ENCODE data around the gene HIGD1A.

Gene HIGD1A

DNA sequence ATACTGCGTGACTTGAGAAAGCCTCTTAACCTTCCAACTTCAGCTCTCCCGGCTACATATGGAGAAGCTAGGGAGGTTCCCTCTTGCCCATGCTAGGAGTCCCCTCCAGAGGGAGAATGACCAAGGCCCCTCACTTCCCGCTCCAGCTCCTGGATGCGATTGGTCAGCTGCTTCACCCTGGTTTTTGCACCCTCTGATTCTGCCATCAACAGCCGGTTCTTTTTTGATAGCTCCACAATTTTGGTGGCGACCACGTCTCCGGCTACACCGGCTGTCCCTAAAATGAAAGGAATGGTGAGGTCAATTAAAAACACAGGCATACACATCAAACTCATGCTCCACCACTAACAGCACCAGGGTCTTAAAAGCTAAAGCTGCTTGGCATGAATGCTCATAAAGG is 51.8 kb downstream of the HIGD1A start:
- no peak for DNase-seq

DNA sequence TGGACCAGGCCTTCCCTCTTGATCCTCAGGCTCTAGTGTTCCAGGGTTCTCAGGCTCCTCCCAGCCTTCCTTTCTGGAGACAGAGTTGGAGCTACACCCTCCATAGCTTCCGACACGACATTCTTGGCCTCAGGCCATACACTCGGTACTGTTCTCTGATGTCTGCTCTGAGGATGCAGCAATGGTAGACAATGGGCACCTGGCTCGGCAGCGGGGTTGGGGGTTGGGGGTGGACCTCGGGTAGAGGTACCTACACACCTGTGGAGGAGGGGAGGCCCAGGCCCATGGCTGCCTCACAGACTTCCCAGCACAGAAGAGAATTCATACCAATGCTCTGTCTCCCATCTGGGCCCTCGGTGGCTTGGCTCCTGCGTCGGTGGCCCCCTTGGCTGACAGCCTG is 52.7 kb downstream of the HIGD1A start:
- DNase-seq = no peak

DNA sequence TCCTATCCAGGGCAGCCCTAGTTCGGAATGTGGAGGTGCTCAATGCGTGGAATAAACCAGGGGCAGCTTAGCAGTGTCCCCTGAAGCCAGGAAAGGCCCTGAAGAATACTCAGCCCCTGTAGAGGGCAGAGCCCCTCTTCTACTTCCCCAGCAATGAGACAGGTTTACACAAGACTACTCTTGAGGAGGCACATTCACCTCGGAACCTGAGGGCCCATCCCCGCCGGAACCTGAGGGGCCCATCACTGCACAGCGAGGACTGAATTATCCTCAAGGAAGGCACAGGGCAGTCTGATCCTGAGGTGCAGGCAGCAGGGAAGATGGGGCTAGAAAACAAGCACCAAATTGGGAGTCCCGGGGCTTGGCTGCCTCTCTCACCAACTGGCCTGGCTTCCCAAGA is 53.5 kb downstream of the HIGD1A start:
- DNase-seq = no peak

DNA sequence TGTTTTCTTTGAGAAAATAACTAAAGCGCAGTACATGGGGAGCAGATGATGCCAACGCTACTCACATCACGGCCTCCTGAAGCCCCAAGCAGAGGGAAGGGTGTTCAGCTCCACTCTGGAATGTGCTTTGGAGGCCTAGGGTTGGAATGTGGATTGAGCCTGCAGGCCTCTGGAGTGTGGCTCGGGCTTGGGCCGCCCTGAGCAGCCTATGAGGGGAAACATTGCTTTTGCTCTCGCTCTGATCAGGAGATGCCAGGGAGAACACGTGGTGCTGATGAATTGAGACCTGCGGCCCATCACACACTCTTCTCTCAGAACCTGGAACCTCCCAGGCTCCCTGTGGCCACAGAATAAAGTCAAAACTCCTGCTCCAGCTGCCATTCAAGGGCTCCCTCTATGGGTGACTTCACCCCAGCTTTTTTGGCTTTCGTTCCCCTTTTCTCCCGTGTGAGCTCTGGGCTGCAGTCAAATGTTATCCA is 54.5 kb downstream of the HIGD1A start:
- DNase-seq = no peak

DNA sequence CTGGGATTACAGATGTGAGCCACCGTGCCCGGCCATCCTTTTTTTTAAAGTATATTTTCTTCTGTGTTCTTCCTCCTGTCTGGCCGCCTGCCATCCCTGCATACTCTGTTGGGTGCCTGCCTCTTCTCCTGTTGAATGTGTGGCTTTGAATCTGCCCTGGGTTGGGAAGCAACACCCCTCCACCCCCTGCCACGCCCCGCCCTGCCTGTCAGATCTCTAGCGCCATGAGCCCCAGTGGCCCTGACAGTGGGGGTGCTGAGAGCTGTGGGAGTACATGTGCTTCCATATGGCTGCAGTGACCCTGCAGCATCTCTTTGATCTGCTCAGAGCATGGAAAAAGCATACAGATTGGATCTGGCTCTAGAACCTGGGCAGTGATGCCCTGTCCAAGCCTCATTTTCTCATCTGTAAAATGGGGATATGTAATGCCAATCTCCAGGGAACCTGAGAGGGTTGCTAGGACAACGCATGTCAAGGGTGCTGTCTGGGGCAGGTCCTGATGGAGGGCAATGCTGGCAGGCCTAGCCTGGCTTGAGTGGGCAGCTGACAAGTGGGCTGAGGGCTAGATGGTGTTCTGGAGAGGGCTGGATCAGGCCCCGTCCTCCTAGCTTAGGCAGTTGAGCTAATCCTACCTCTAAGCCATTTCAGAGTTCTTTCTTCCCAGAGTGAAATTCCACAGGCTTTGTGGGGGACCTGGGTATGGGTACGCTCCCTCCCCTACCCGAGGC is 55.1 kb downstream of the HIGD1A start:
- DNase-seq = no peak

DNA sequence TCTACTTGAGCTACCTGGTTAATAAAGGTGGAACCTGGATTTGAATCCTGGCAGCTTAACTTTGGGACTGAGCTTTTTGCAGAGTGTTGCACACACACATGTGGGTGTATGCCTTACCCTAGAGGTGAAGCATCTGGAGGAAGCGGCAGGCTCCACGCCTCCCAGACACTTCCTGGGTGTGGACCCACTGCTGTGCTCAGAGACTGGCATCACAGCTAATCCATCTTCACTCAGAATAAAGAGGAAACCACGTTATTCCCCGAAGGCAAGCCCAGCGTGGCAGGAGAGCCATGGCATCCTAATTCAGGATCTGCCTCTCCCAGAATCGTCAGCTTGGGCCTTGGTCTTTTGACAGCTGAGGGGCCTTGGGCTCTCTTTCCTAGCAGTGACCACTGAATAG is 56.7 kb downstream of the HIGD1A start:
- DNase-seq = no peak

DNA sequence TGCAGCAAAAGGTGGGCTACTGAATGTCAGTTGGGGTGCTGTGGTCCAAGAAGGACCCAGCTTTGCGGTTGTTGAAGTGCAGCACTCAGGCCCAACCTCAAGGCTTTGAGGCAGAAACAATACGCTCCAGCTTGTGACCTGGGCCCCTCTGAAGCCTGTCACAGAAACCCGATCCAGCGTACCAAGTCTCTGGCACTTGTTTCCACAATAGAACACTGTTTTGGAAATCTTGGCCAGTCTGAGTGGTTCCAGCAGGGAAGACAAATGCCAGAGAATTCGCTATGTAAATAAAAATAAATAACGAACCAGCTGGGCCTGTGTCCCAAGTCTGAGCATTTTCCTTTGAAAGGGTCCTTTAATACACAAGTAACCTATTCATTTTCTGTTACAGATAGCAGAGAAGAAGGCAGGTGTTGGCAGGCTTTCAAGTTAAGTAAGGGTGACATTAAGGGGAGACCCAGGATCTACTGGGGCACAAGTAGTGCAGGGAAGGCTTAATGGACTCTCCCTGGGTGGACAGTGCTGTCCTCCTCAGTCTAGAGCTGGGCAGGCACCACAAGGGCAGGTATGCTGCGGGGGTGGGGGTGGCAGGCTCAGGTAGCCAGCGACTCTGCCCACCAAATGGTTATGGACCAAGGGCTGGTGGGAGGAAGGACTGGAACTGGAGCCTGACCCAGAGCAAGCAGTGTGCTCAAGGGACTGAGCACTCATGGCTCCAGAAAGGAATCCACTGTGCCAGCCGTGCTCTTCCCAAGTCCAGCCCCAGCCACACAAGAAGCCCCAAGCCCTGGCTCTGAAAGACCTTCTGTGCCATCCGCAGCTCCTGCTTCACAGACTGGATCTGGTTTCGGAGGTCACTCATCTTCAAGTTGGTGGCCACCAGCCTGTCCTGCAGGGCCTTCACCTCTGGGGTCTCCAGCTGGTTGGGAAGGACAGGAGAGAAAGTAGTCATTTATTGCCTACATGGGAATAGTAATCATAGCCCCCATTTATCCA is 57.5 kb downstream of the HIGD1A start:
- DNase-seq = no peak

DNA sequence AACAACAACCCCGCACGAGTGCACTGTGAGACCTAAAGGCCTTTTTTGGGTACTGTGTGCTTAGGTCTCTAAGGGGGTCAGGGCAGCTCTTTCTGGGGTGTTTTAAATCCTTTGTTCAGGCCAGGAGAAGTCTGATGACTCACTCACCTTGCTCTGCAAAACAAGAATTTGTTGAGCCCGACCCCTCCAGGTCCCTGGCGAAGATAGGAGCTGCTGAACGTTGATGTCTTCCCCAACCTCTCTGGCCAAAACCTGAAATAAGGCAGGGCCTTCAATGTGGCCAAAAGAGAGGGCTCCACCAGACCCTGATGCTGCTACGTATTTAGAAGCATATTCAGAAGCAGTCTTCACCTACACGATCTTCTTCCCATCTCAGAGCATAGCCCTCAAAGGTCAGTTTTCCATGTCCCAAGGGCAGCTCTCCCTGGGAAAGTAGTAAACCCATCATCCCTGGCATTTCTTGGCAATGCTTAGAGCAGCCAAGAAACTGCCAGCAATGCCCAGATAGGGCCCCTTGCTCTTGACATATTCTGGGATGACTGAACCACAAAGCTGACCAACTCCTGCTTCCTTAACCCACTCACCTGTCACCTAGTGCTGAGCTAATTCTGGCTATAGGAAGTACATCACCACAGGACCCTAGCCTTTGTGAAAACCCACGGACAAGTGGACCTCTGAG is 58.4 kb downstream of the HIGD1A start:
- DNase-seq = no peak

DNA sequence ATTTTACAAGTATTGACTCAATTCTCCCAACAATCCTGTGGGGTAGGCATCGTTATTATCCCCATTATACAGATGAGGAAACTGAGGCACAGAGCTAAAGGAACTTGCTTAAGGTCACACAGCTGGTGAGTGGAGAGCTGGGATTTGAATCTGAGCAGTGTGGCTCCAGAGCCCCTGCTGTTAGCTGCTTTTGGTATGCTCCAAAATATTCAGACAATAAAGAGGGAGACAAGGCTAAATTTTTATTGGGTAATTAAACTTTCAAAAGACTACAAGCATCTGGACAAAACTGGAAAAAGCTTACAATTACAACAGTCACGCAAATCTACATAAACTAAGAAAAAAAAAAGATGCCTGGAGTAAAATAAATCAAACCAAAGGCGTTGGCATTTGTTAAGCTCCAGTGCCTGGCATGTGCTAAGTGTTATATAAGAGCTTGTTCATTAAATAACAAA is 59.0 kb downstream of the HIGD1A start:
- no peak for DNase-seq

DNA sequence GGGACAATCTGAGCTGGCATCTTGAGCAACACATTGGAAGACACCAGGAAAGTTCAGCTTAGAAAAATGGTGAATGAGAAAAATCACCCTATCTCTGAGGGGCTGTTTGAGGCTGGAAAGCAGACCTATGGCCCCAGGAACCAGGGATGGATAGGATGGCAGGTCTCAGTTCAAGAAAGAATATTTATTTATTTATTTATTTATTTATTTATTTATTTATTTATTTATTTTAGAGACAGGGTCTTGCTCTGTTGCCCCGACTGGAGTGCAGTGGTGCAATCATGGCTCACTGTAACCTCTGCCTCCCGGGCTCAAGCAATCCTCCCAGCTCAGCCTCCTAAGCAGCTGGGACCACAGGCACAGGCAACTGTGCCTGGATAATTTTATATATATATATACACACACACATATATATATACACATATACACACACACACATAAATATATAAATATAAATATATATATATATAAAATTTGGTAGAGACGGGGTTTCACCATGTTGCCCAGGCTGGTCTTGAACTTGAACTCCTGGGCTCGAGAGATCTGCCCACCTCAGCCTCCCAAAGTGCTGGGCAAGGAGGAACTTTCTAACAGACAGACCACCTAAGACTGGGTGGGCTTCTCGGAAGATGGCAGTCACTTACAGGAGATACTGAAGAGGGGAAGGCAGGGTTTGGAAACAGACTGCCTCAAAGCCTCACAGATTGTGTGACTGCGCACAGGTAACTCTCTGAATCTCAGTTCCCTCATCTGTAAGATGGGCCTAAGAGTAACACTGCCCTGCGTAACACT is 60.9 kb downstream of the HIGD1A start:
- no peak for DNase-seq

DNA sequence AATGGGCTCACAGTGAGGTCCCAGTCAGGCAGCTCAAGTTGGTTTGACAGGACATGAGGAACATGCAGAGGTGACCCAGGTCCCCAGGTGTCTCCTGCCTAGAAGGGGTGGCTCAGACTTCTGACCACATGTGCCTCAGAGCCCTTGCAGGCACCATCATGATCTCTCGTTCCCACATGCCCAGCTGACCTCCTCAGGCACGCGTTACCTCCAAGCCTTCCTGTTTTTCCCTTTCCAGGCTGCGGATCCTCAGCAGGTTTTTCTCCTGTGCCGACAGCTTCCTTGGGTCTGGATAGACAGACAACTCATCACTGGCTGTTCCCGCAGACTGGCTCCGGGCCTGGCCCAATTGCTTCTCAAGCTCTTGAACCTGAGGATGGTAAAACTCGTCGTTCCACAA is 61.6 kb downstream of the HIGD1A start:
- DNase-seq = no peak

DNA sequence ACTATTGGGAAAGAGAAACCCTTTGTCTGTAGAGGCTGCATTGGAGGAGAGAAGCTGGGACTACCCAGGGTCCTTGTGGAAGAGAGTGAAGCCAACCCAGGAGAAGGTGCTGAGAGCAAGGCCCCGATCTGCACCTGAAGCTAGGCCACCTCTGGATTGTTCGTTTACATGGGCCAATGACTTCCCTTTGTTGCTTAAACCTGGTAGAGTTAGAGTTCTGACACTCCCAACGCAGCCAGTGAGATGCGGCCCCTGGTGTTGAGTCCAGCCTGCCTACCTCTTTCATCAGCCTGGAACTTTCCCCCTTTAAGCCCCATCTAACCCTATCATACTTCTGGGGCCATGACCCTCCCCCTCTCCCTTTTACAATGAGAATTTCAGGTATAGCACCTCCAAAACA is 62.0 kb downstream of the HIGD1A start:
- DNase-seq = no peak

DNA sequence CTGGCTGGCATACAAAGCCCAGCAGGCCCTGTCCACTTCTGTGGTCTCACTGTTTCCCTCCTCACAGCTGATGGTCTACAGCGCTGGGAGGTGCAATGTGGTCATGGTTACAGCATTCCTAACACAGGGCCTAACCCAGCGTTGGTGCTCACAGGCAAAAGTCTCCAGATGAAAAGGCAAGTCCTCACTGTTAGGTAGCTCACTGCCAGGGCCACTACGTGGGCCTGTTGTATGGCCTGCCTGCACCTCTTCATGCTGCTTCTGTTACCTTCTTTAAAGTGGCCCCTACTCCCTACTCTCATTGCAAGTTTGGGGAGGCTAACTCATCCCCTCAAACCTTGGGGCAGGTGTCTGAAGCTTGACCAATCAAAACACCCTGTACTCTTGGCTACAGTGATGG is 62.5 kb downstream of the HIGD1A start:
- no peak for DNase-seq

DNA sequence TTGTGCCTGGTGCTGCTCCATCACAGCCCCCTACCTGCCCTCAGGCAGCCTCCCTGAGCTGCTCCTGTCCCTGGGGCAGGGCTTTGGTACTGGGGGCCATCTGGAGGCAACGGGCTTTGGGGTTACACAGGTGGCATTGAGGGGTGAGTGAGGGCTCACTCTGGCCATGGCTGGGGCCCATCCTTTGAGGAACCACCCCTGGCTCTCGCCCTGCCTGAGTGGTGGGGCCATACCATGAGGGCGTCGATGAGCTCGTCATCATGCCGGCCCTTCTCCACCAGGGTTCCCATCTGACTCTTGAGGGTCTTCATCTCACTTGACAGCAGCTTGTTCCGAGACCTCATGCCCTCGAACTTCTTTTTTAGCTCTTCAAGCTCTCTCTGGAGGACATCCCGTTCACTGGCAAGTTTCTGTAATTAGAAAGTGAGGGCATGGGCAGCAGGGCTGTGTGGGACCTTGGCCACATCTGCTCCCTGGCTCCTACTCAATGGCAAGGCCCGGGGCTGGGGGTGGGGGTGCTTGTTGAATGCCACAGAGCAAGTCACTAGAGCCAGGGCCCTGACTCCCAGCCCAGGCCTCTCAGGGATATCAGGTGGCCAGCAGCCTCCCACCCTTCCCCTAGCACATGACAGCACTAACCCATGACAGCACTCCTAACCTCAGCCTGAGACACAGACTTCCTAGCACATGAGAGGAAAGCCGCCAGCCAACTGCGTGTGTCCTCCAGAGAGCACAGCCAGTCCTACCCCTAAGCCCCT is 64.7 kb downstream of the HIGD1A start:
- no peak for DNase-seq

DNA sequence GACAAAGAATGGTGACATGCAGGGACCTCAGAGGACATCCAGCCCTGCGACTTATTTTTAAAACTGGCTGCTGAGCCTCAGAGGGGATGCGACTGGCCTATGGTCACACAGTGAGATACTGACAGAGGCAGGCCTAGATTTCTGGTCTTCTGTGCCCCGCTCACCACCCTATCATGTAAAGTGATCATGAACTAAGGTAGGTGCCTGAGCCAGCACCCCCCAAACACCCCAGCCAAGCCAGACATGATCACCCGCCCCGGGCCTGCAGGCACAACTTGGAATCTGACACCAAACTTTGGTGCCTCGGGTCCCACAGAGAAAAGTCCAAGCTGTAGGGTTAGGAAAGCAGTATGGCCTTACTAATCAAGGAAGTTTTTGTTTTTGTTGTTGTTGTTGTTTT is 67.8 kb downstream of the HIGD1A start:
- no peak for DNase-seq

DNA sequence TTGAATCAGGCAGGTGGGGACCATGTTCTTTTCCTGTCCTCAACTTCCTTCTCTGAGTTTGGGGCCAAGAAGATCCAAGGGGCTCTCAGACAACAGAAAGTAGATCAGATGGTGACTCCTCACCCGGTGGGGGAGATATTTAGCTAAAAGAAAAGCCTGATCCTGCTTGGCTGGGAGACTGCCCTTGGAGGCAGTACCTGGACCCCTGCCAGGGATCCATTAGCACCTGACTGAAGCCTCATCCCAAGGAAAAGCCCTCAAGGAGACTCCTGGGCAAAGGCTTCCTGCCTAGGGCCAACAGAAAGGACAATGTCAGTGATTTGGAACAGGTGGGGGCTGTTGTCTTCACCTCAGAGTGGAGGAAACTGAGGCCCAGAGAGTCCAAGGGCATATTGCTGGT is 68.2 kb downstream of the HIGD1A start:
- no peak for DNase-seq

DNA sequence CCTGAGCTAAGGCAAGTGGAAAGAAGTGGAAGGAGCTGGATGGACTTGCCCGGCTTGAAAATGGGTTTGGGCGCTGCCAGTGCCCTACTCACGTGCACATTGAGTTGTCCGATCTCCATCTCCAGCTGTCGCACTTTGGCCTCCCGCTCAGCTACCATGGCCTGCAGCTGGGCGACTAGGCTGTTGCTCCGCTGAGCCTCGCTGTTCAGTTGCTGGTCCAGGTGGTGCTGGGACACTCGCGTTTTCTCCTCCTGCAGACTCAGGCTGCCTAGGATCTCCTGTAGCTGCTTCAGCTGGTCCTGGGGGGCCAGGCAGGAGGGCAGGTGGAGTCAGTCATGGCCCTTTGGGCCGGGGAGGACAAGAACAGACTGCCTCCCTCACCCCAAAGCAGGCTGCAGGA is 68.7 kb downstream of the HIGD1A start:
- DNase-seq = no peak

DNA sequence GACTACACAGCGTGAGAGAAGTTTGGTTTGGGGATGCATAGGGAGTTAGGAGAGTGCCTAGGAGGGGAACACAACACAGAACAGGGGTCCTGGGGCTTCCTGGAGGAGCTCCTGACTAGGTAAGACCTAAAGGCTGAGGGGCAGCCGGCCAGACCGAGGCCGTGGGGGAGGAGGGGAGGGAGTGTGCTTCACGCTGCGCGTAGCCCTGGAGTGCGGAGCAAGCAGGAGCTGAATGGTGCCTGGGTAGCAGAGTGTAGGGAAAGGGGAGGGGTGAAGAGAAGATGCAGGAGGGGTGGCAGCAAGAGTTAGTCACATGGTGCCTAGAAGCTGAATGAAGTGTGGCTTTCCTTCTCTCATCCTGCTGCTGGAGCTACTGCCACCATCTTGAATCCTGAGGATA is 69.3 kb downstream of the HIGD1A start:
- no peak for DNase-seq

DNA sequence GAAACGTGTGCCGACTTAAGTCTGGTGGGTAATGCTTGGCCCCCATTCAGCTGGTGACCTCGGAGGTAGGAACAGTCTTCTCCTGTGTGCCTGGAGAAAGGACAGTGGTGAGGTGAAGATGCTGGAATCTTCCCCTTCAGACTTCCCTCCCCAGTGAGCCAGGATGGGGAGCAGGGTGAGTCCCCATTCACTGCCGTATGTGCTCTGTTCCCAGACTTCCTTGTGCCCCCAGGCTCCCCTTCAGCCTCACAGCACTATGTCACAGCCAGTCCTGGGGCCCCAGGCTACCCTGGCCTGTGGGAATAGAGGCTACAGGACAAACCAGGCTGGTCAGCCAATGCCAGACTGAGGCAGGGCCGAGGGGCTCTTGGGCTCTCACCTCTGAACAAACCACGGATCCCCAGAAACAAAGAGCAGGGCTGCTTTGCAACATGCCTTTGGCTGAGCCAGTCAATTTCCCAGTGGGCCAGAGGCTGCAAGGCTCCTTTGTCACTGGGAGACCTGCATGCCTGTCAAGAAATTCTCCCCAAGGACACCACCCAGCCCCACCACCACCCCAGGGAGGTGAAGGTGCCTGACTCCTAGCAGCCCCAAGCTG is 69.9 kb downstream of the HIGD1A start:
- no peak for DNase-seq

DNA sequence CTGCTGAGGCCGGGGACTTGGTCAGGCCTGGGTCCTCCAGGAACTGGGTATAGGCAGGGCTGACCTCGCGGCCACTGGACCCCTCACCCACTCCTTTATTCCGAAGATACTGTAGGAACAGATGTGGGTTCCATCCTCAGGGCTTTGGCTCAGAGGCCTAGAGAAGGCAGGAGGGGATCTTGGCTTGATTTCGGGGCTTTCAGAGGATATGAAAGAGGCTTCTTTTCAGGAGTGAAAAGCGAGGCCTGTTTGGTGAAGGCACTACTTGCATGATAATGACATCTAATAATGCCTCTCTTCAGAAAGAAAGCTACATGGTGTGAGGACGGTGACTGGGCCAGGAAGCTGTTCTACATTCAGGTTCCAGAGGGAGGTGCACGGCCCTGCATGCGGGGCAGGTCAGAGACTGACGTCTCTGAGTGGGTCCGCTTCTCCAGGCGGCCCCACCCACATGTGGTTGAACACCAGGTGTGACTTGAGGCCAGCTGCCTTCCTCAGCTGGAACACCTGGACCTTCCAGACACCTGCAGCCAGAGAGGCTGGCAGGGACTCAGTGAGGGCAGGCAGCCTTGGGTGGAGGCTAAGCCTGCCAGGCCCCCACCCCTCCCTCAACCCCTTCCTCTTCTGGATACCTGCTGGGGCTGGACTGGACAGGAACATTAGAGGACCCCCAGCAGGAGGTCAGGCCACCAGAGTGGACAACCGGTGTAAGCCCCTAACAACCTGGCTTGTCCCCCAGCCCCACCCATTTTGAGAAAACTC is 70.6 kb downstream of the HIGD1A start:
- DNase-seq = no peak

Measured in DMS153 (cell line).